Parathyroid adenoma (tissue), 2 donors: ENCODE measurements around the gene SDHB.

Experiments used
- H2AFZ ChIP-seq: fragments of 300-600 bp; sonication (generic); one replicate; pipeline ENCODE4 v1.7.0; 2017; ENCODE audit warnings: antibody characterized with exemption, mild to moderate bottlenecking
- H3K27ac ChIP-seq: fragments of 300-600 bp; sonication (generic); one replicate; pipeline ENCODE4 v1.7.0; 2017
- H3K27me3 ChIP-seq: fragments of 300-600 bp; sonication (generic); one replicate; pipeline ENCODE4 v1.7.0; 2017; ENCODE audit warnings: low read length; ENCODE audit not compliant: control insufficient read depth, insufficient read depth
- H3K36me3 ChIP-seq: fragments of 300-600 bp; sonication (generic); one replicate; pipeline ENCODE4 v1.7.0; 2017; ENCODE audit warnings: low read length; ENCODE audit not compliant: control insufficient read depth, insufficient read depth
- H3K4me1 ChIP-seq: fragments of 300-600 bp; sonication (generic); one replicate; pipeline ENCODE4 v1.7.0; 2017; ENCODE audit warnings: control low read depth
- H3K4me2 ChIP-seq: fragments of 300-600 bp; sonication (generic); one replicate; pipeline ENCODE4 v1.7.0; 2017; ENCODE audit warnings: low read length
- H3K4me3 ChIP-seq: fragments of 300-600 bp; sonication (generic); one replicate; pipeline ENCODE4 v1.7.0; 2017; ENCODE audit warnings: low read depth, low read length
- H3K79me2 ChIP-seq: fragments of 300-600 bp; sonication (generic); one replicate; pipeline ENCODE4 v1.7.0; 2017; ENCODE audit warnings: control low read depth
- H3K9ac ChIP-seq: fragments of 300-600 bp; sonication (generic); one replicate; pipeline ENCODE4 v1.7.0; 2017; ENCODE audit warnings: mild to moderate bottlenecking
- H3K9me3 ChIP-seq: fragments of 300-600 bp; sonication (generic); one replicate; pipeline ENCODE4 v1.7.0; 2017; ENCODE audit warnings: low read length; ENCODE audit not compliant: control insufficient read depth
- CTCF ChIP-seq: fragments of 300-600 bp; sonication (generic); IDR thresholded peaks from one replicate; pipeline ENCODE4 v1.7.0; 2017; ENCODE audit warnings: antibody characterized with exemption, mild to moderate bottlenecking
- donor health status: primary hyperparathyroidism.

The SDHB gene

GRCh38 chr1:17004466-17005364, 49.1 kb downstream of the SDHB start:
- Histone ChIP-seq H3K4me1 (peaks cover 6% of the 10 kb centered on the region), H2AFZ (no peak overlapping the region), H3K9ac (no peak overlapping the region), H3K9me3 (no peaks in the 10 kb centered on the region), H3K4me3 (no peak overlapping the region), H3K4me2 (no peak overlapping the region), H3K79me2 (no peaks in the 10 kb centered on the region), H3K27me3 (no peaks in the 10 kb centered on the region), H3K36me3 (no peaks in the 10 kb centered on the region), H3K27ac (no peak overlapping the region)
- TF ChIP-seq CTCF: no peak

GRCh38 chr1:17002524-17002902, 51.3 kb downstream of the SDHB start:
- Histone ChIP-seq H3K27ac (no peak overlapping the region), H3K4me3 (no peak overlapping the region), H3K36me3 (no peaks in the 10 kb centered on the region), H3K27me3 (no peaks in the 10 kb centered on the region), H2AFZ (no peak overlapping the region), H3K4me2 (no peak overlapping the region), H3K79me2 (no peaks in the 10 kb centered on the region), H3K4me1 (peaks cover 6% of the 10 kb centered on the region), H3K9ac (no peak overlapping the region), H3K9me3 (no peaks in the 10 kb centered on the region)
- TF ChIP-seq CTCF: no peak

- H3K27ac ChIP-seq: no peak overlapping the region
- peaks cover 6% of the 10 kb centered on the region for H3K4me1 ChIP-seq
- no peaks in the 10 kb centered on the region for H3K36me3 ChIP-seq
- no peak overlapping the region for H3K4me3 ChIP-seq
- H3K9ac ChIP-seq: no peak overlapping the region
- no peak overlapping the region for H3K4me2 ChIP-seq
- H3K9me3 ChIP-seq: no peaks in the 10 kb centered on the region
- TF ChIP-seq CTCF: no peak
- no peak overlapping the region for H2AFZ ChIP-seq
- H3K27me3 ChIP-seq: no peaks in the 10 kb centered on the region
- no peaks in the 10 kb centered on the region for H3K79me2 ChIP-seq
Observed at GRCh38 chr1:17001760-17002523, 51.9 kb downstream of the SDHB start.

GRCh38 chr1:16999863-17000262, 54.0 kb downstream of the SDHB start:
- Histone ChIP-seq H3K36me3 (no peaks in the 10 kb centered on the region), H3K4me1 (peaks cover 6% of the 10 kb centered on the region), H3K27ac (no peak overlapping the region), H3K9ac (no peak overlapping the region), H2AFZ (no peak overlapping the region), H3K79me2 (no peaks in the 10 kb centered on the region), H3K4me2 (no peak overlapping the region), H3K27me3 (no peaks in the 10 kb centered on the region), H3K4me3 (no peak overlapping the region), H3K9me3 (no peaks in the 10 kb centered on the region)
- TF ChIP-seq CTCF: no peak
